ENCODE results near the gene DTNB.

DTNB gene

GRCh38 chr2:25330273-25330672, 343.1 kb downstream of the DTNB start:
- DNase-seq = no peak

DNA sequence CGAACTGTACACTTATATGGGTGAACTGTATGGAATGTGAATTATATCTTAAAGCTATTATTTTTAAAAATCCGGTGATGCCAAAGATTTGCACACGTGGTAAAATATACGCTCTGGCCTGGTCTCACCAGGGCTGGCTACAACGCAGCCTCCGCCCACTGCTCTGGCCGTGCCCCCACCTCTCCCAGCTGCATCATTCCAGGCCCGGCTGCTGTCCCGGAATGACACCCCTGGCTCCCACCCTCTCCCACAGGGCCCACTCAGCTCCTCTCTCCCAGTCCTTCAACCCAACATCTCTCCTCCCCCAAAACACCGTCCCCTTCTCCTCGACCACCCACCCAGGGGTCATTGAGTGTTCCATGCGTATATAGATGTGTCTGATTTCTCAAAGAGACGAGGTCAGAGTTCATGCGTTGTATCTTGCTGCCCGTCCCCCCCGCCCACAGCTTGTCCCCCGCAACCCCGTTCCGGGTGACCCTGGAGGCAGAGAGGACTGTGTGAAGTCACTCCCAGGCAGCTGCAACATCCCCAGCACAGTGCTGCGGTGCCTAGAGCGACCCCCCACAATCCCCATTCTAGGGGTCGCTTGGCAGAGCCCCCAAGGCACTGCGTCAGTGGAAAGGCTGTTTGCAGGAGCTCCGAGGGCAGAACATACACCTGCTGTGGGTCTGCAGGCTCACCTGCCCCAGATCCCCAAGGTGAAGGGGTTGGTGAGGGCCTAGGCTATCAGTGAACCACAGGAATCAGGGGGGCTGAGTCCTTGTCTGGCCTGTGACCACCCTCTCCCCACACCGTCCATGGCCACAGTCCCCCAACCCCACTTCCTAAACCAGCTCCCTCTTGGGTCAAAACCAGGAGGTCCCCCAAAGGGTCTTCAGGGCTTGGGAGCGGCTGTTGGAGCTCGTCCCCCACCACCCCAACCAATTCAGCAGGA, 345.0 kb downstream of the DTNB start:
- DNase-seq = no peak
